G401.6 (cell line): ENCODE data around the gene CACNA2D2.

Experiments used
- FAIRE-seq: peaks from 2 replicates; lab custom pipeline; 2012; peaks lifted over from hg19 to GRCh38; lab: Jason Lieb, UNC

The CACNA2D2 gene

GRCh38 chr3:50503504-50504342 is at the start of gene CACNA2D2:
CACNA2D2 (minus strand) TSS chr3:50503634; CDS start chr3:50503423, 211 bp downstream.
- no peak for FAIRE-seq

- FAIRE-seq, result no peak
These were observed 49.2 kb upstream of the CACNA2D2 start for GRCh38 chr3:50552598-50552997.

GRCh38 chr3:50551681-50552435 is 48.4 kb upstream of the CACNA2D2 start:
- no peak for FAIRE-seq

GRCh38 chr3:50551054-50551659 is 47.7 kb upstream of the CACNA2D2 start:
- no peak for FAIRE-seq

- FAIRE-seq, result no peak
These were observed 46.8 kb upstream of the CACNA2D2 start for GRCh38 chr3:50550079-50550736.

GRCh38 chr3:50549226-50549625 is 45.8 kb upstream of the CACNA2D2 start:
- no peak for FAIRE-seq

- FAIRE-seq, result no peak
These were observed 42.3 kb upstream of the CACNA2D2 start for GRCh38 chr3:50545781-50546180.

- FAIRE-seq, result peak; percentile 85
These were observed 39.0 kb upstream of the CACNA2D2 start for GRCh38 chr3:50542177-50543034.

GRCh38 chr3:50539356-50540286 is 36.2 kb upstream of the CACNA2D2 start:
- FAIRE-seq, result no peak

- FAIRE-seq, result no peak
These were observed 34.1 kb upstream of the CACNA2D2 start for GRCh38 chr3:50537421-50538129.

GRCh38 chr3:50536471-50537180 is 33.2 kb upstream of the CACNA2D2 start:
- FAIRE-seq, result no peak

GRCh38 chr3:50534681-50535330 is 31.4 kb upstream of the CACNA2D2 start:
- no peak for FAIRE-seq

GRCh38 chr3:50533807-50534461 is 30.5 kb upstream of the CACNA2D2 start:
- no peak for FAIRE-seq

GRCh38 chr3:50533316-50533715 is 29.9 kb upstream of the CACNA2D2 start:
- FAIRE-seq, result no peak

GRCh38 chr3:50532062-50532705 is 28.8 kb upstream of the CACNA2D2 start:
- FAIRE-seq, result no peak

GRCh38 chr3:50531201-50531600 is 27.8 kb upstream of the CACNA2D2 start:
- no peak for FAIRE-seq
